ENCODE results near the gene RPL27. TPM values are rescaled to one million over a fixed set of nuclear protein-coding genes. Genes with fewer than 3 reads are reported as not detected.

Gene RPL27
- total and polyA plus RNA-seq, 2 of the 4 experiments (the other 2 are of a cell fraction): 1,595 to 2,806 TPM

DNA sequence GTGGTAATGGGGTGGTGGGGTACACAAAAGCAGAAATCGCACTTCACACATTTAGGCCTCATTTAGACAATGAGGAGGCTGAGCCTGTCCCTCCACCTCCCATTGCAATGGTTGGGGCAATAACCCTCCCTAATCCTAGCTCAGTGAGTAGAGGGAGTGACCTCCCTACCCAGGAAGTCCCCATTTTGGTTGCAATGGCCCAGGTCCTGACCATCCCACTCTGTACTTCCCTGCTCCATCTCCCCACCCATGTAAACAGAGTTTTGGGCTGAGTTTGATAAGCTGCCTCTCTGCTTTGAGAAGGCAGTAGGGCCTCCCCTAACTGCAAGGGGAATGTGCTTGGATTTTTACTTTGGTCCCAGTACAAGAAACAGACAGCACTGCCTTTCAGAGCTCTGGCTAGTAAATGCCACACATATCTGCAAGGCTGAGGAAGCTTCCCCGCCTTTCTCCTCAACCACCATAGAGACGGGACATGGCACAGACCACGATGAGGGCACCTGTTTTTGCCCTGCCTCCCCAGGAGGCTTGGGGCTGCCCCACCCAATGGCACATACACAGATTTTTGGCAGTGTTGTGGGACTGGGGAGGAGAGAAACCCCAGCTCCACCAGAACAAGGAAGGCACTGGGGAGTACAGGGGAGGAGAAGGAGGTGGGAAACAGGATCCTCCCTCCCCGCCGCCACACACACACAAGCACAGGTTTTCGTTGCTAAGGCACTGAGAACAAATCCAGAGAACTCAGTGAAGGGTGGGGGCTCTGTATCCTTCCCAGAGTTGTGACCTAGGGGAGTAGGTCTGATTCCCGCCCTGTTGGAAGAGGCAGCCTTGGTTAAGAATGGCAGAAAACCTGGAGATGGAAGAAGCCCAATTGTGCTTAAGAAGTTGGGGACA is 16.7 kb downstream of the RPL27 start:
- Histone ChIP-seq H2BK5ac (ENCODE audit: low read depth, low read length, poor library complexity, severe bottlenecking) (no peak overlapping the region), H4K91ac (ENCODE audit: insufficient read depth, low read depth, low read length) (no peak overlapping the region), H3K18ac (ENCODE audit: low read depth, low read length) (no peak overlapping the region), H3K4me3 (ENCODE audit: insufficient read depth, low read depth, low read length) (no peak overlapping the region), H2BK120ac (ENCODE audit: low read depth, low read length) (no peak overlapping the region), H2BK15ac (ENCODE audit: low read depth, low read length) (no peak overlapping the region), H3K9ac (ENCODE audit: low read depth, low read length) (no peak overlapping the region), H3K56ac (ENCODE audit: extremely low read depth, insufficient read depth, low read length) (no peak overlapping the region), H3K36me3 (ENCODE audit: control insufficient read depth, insufficient read depth, low read length) (peaks cover 54% of the 10 kb centered on the region), H3K14ac (replicated peaks; ENCODE audit: low read depth, low read length) (no peak overlapping the region), H3K27me3 (ENCODE audit: control insufficient read depth, insufficient read depth, low read length) (no peaks in the 10 kb centered on the region), H3K4me1 (ENCODE audit: control insufficient read depth, insufficient read depth, low read length) (peaks cover 7% of the 10 kb centered on the region), H4K5ac (ENCODE audit: low read depth, low read length) (no peak overlapping the region), H4K8ac (ENCODE audit: low read depth in 2 of 2, low read length in 2 of 2) (no peak overlapping the region), H3K4ac (ENCODE audit: low read depth, low read length) (no peak overlapping the region), H3K4me2 (ENCODE audit: low read depth, low read length) (no peak overlapping the region), H3K79me1 (ENCODE audit: low read depth in 1 of 2, low read length in 2 of 2) (peaks cover 11 to 46% of the 10 kb centered on the region in 2 experiments; a peak in 2 of 4 replicates), H2AK9ac (replicated peaks; ENCODE audit: low read depth, low read length, poor library complexity) (peak overlapping the region; percentile 19), H3K27ac (ENCODE audit: insufficient read depth, low read length) (no peak overlapping the region), H3K9me3 (ENCODE audit: control insufficient read depth, insufficient read depth, low read length) (no peaks in the 10 kb centered on the region), H4K20me1 (ENCODE audit: insufficient read depth, low read length) (peaks cover 32% of the 10 kb centered on the region; the same call in 1 of the 2 replicates), H3K23ac (ENCODE audit: low read depth, low read length) (no peak overlapping the region), H3K9me1 (ENCODE audit: insufficient read depth, low read length) (peaks cover 26% of the 10 kb centered on the region), H2AK5ac (ENCODE audit: low read depth, low read length) (no peak overlapping the region), H2AFZ (replicated peaks; ENCODE audit: low read length, poor library complexity) (no peak overlapping the region), H2BK20ac (ENCODE audit: low read depth, low read length) (no peak overlapping the region)
- ATAC-seq (ENCODE audit: low read depth): no peak
- ChIA-PET CTCF (no interaction called here), POLR2A (ENCODE audit: unreplicated experiment) (no interaction called here)
- TF ChIP-seq FOS (IDR thresholded peaks at IDR 0.05; ENCODE audit: low read depth, low read length) (no peak), NFE2L2 (IDR thresholded peaks at IDR 0.05; ENCODE audit: low read depth, low read length) (no peak), MAZ (IDR thresholded peaks at IDR 0.05; ENCODE audit: borderline replicate concordance, low read depth, low read length) (no peak), POLR2A (IDR thresholded peaks at IDR 0.05; ENCODE audit: low read depth, low read length) (no peak), CHD1 (IDR thresholded peaks at IDR 0.05; ENCODE audit: low read depth, low read length) (no peak), SMC3 (IDR thresholded peaks at IDR 0.05; ENCODE audit: low read depth, low read length) (no peak), RAD21 (IDR thresholded peaks at IDR 0.05; ENCODE audit: low read length) (no peak), MXI1 (IDR thresholded peaks at IDR 0.05; ENCODE audit: borderline replicate concordance, low read depth, low read length) (no peak), RFX5 (IDR thresholded peaks at IDR 0.05; ENCODE audit: low read depth, low read length) (no peak), USF2 (IDR thresholded peaks at IDR 0.05; ENCODE audit: low read depth, low read length) (no peak), BHLHE40 (IDR thresholded peaks at IDR 0.05; ENCODE audit: low read depth, low read length) (no peak)
- TF ChIP-seq, protein P1, sequence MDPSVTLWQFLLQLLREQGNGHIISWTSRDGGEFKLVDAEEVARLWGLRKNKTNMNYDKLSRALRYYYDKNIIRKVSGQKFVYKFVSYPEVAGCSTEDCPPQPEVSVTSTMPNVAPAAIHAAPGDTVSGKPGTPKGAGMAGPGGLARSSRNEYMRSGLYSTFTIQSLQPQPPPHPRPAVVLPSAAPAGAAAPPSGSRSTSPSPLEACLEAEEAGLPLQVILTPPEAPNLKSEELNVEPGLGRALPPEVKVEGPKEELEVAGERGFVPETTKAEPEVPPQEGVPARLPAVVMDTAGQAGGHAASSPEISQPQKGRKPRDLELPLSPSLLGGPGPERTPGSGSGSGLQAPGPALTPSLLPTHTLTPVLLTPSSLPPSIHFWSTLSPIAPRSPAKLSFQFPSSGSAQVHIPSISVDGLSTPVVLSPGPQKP (IDR thresholded peaks at IDR 0.05; ENCODE audit: borderline replicate concordance, low read depth, low read length): no peak
- TF ChIP-seq, protein P2, sequence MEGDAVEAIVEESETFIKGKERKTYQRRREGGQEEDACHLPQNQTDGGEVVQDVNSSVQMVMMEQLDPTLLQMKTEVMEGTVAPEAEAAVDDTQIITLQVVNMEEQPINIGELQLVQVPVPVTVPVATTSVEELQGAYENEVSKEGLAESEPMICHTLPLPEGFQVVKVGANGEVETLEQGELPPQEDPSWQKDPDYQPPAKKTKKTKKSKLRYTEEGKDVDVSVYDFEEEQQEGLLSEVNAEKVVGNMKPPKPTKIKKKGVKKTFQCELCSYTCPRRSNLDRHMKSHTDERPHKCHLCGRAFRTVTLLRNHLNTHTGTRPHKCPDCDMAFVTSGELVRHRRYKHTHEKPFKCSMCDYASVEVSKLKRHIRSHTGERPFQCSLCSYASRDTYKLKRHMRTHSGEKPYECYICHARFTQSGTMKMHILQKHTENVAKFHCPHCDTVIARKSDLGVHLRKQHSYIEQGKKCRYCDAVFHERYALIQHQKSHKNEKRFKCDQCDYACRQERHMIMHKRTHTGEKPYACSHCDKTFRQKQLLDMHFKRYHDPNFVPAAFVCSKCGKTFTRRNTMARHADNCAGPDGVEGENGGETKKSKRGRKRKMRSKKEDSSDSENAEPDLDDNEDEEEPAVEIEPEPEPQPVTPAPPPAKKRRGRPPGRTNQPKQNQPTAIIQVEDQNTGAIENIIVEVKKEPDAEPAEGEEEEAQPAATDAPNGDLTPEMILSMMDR (conservative IDR thresholded peaks at IDR 0.05; ENCODE audit: low read depth, low read length): no peak
- in situ Hi-C loops (cut with MboI; ENCODE audit: low sequenced_read_pairs): no loop called here
- intact Hi-C loops (cut with micrococcal nuclease): no loop called here
- no peak for DNase-seq
- BruUV-seq (replicated peaks): TSS peak; percentile 93
- dilution Hi-C loops (cut with HindIII; ENCODE audit: low sequenced_read_pairs, unreplicated experiment): no loop called here
- no CpG with 5 or more reads among the region's 8 CpGs for WGBS, 2 experiments (ENCODE audit: extremely low coverage in 2 of 2, insufficient read length in 1 of 2)

Data from IMR-90 (cell line).